Activated CD4-positive, alpha-beta T cell treated with anti-CD3 and anti-CD28 coated beads for 24 hours (primary cell): ENCODE measurements around the gene IGSF8.

Source experiments
- DNase-seq, 2 donors: peaks; one replicate each; pipeline ENCODE4 v3.0.0-alpha.2; 2020; ENCODE audit warnings: low read depth in 2 of 2

IGSF8 gene, protein sequence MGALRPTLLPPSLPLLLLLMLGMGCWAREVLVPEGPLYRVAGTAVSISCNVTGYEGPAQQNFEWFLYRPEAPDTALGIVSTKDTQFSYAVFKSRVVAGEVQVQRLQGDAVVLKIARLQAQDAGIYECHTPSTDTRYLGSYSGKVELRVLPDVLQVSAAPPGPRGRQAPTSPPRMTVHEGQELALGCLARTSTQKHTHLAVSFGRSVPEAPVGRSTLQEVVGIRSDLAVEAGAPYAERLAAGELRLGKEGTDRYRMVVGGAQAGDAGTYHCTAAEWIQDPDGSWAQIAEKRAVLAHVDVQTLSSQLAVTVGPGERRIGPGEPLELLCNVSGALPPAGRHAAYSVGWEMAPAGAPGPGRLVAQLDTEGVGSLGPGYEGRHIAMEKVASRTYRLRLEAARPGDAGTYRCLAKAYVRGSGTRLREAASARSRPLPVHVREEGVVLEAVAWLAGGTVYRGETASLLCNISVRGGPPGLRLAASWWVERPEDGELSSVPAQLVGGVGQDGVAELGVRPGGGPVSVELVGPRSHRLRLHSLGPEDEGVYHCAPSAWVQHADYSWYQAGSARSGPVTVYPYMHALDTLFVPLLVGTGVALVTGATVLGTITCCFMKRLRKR

DNA sequence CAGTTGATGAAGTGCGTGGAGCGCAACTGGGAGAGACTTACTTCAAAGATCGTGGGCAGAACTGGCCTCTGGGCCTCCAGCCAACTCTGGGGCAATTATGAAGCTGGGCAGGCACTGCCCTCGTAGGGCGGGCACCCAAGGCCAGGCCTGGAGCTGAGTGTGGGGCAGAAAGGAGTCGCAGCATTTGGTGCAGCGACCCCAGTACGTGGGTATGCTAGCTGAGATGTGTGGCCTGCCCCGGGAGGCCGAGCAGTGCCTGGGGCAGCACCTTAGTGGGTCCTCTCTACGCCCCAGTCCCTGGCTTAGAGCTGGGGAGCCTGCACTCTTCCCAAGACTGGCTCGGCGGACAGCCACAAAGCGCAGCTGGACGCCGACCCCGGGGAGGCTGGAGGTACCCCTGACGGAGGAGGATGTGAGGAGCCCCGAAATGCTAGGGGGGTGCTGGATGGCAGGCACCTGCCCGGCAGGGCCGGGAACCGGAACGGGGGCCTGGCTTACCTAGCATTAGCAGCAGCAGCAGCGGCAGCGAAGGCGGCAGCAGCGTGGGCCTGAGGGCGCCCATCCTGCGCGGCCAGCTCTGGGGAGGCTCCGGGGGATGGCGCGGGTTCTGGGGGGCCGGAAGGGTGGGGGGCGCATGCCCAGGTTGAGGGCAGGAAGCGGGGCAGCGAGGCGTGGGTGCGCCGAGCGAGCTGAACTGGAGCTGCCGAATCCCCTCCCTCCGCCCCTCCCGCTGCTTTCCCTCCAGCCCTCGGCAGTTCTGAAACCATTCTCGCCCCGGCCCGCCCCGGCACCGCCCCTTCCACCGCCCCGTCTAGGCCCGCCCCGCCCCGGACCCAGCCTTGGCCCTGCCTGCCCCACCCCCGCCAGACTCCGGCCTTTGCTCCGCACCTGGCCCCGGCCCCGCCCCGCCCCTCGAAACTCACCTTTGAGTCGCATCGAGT is at the start of gene IGSF8:
TSS of gene IGSF8 (minus strand) at position 709 of the 941 bp plus-strand sequence. CDS start at position 562, 147 bp downstream.
- peak; percentile 88 to 91 for DNase-seq

DNA sequence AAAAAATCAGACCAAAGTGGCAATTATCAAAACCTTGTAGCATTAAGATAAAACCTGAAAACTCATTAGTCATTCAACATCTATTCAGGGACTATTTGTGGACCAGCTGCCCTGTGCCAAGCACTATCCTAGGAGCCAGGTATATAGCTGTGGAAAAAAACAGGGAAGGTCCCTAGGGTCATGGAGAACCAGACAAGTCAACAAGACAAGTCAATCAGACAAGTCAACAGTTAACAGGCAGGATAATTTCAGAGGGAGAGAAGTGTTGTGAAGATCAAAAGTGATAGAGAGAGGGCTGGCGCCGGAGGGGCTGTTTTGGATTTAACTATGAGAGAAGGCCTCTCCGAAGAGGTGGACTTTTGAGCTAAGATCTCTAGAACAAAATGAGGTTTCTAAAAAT is 49.7 kb upstream of the IGSF8 start:
- no peak for DNase-seq

DNA sequence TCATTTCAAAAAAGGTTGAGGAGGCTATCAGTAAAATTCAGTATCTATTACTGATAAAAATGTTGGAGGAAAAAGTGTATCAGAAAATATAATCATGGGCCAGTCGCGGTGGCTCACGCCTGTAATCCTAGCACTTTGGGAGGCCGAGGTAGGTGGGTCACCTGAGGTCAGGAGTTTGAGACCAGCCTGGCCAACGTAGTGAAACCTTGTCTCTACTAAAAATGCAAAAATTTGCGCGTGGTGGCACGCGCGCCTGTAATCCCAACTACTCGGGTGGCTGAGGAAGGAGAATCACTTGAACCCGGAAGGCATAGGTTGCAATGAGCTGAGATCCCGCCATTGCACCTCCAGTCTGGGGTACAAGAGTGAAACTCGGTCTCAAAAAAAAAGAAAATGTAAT is 47.7 kb upstream of the IGSF8 start:
- DNase-seq: no peak

DNA sequence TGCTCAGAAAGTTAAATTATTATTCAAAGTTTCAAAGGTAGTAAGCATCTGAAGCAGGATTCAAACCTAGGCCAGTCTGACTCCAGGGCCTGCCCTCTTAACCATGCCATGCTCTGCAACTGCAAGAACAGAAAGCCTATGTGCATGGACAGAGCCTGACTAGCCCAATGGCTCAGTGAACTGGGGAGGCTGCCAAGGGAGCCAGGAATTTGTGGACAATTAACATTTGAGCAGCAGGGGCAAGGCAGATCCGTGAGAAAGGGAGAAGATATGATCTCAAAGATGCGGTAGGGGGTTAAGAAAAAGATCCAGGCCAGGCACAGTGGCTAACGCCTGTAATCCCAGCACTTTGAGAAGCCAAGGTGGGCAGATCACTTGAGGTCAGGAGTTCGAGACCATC is 46.5 kb upstream of the IGSF8 start:
- no peak for DNase-seq

DNA sequence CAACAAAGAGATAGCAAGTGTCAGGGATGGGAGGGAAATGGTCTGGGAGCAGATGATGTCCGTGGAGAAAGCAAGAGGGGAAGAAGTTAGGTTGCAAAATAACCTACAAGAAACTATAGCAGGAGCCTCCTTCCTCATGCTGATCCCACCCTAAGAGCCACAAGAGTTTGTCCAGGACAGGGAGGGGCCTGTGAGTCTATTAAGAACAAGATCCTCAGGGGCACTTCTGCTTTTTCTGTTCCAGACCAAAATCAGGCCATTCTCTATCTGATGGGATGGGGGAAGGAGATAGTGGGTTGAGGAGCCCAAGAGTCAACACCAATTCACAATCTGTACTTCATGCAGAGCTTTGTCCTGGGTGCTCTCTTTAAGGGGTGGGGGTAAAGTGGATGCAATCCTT is 45.3 kb upstream of the IGSF8 start:
- no peak for DNase-seq

DNA sequence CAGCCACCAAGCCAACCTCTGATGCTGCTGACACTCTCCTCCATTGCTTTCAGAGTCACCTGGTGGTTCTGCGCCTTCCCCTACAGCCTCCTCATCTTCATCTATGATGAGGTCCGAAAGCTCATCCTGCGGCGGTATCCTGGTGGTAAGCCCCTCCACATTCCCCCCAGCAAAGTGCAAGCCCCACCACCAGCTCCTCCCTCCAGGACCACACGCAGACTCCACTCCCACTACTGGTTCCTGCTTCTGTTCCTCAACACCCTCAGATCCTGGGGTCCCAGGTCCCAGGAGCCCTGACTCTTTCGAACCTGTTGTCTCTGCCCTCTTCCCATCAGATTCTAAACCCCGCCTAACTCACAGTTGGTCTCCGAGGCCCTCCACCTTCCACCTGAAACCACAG is 41.4 kb upstream of the IGSF8 start:
- no peak for DNase-seq

DNA sequence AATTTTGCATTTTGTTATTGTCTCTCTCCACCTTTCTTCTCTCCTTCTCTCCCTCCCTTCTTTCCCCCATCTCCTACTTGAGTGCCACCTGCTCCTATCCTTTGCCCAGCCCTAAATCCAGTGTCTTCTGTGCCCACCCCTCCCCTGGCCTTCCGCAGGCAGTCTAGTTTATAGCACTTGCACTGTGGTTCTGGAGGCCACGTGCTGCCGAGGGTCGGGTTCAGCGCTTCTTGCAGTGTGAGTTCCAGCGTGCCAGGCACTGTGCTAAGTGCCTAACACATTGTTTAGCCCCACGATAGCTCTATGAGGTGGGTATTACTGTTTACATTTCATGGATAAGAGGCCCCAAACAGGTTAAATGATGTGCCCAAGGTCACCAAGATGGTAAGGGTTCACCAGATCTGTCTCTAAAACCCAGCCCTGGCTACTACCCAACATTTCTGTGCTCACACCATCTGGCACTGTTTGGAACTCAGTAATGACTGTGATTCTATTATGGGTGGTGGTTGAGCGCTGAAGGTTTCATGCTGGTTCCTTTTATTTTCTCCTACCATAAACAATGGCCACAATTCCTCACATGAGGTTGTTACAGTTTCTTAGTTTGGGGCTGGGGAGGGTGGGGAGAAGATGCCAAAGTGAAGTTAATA is 38.9 kb upstream of the IGSF8 start:
- DNase-seq: no peak

DNA sequence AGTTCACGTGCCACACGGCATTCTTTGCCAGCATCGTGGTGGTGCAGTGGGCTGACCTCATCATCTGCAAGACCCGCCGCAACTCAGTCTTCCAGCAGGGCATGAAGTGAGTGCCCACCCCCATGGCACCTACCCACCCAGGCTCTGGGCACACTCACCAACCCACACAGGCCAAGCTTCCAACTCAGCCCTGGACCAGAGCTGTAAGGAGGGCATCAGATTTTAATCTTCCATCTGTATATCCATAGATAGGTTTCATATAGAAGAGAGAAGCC is 38.4 kb upstream of the IGSF8 start:
- no peak for DNase-seq

DNA sequence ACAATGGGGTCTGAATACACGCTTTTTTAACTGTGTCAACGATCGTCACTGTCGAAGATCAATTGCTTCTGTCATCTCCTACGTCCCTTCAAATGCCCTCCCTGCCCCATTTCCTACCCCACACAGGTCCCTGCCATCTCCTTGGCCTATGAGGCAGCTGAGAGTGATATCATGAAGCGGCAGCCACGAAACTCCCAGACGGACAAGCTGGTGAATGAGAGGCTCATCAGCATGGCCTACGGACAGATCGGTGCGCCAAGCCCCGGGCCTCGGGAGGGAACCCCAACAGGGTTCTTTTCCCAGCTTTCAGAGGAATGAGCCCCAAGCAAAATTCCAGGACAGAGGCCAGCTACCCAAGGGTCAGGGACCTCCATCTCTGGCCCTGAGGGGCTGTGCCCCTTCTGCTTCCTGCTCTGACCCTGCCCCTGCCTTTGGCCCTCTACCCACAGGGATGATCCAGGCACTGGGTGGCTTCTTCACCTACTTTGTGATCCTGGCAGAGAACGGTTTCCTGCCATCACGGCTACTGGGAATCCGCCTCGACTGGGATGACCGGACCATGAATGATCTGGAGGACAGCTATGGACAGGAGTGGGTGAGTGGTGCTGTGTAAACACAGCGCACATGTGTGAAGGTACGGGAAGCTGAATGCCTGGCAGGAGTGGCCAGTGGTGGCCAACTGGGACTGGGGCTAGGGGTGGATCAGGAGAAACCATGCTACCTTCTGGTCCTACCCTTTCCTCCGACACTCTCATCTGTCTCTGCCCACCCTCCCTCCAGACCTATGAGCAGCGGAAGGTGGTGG is 37.9 kb upstream of the IGSF8 start:
- DNase-seq: no peak

DNA sequence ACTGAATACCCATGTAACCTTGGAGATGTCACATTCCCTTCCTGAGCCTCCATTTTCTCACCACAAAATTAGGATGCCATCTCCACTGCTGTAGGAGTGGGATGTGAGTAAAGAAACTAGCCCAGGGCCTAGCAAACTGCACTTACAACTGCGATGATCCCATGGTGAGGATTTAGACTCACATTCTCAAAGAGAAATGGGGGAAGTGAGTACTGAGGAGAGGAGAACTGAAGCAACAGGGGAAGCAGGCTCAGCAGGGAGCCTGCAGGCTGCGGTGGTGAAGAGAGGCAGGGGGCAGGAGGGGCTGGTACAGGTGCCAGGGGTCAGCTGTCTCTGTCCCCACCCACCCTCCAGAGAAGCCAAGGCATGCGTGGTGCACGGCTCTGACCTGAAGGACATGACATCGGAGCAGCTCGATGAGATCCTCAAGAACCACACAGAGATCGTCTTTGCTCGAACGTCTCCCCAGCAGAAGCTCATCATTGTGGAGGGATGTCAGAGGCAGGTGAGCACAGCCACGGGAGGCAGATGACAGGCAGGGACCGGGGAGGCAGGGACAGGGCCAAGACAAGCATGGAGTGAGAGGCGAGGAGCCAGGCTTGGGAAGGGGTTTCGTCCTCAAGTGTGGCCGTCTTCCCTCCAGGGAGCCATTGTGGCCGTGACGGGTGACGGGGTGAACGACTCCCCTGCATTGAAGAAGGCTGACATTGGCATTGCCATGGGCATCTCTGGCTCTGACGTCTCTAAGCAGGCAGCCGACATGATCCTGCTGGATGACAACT is 36.6 kb upstream of the IGSF8 start:
- no peak for DNase-seq

DNA sequence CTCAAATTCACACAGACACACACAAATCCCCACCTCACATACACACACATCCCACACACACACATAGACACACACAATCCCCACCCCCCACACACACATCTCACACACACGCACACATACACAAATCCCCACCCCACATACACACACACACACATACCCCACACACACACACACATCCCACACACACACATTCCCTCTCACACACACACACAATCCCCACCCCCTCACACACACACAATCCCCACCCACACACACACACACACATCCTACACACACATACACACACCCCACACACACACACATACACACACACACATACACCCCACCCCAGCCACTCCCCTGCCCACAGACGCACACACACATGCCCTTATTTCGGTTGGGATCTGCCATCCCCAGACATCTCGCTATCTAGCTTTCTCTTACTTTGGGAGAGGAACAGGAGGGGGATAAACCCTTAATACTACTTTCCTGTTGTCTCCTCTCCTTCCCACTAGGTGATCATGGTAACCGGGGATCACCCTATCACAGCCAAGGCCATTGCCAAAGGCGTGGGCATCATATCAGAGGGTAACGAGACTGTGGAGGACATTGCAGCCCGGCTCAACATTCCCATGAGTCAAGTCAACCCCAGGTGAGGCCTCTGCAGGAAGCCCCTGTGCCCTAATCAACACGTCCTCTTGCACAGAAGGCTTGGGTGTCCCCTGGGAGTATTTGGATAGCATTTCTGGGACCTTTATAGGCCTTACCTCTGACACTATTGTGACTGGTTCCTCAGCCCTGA is 35.8 kb upstream of the IGSF8 start:
- DNase-seq: no peak

DNA sequence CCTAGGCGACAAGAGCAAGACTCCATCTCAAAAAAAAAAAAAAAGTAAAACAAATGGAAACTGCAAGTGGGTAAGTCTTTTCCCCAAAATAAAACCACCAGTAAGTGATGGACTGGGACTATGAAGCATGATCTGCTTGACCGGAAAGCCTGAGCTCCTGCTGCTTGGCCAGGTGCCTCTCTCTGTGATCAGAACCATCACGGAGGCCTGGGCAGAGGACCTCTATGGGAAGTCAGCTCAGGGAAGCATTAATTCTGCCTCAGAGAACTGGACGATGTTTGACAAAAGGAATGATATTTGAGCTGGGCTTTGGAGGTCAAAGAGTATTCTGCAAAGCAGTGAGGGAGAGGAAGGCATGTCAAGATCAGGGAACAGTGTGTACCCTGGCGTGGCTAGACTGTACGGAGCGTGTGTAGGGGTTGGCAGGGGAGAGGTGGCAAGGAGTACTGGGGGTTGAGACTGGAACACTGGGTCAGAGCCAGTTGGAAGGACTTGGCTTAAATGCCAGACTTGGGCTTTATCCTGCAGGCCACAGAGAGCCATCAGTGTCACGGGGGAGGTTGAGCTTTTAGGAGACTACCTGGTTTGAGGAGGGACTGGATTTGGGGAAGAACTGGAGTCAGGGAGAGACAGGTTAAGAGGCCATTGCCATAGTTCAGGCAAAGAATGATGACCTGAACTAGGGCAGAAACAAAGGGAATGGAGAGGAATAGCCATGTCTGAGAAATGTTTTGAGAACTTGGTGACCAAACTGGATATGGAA is 33.6 kb upstream of the IGSF8 start:
- DNase-seq: no peak

DNA sequence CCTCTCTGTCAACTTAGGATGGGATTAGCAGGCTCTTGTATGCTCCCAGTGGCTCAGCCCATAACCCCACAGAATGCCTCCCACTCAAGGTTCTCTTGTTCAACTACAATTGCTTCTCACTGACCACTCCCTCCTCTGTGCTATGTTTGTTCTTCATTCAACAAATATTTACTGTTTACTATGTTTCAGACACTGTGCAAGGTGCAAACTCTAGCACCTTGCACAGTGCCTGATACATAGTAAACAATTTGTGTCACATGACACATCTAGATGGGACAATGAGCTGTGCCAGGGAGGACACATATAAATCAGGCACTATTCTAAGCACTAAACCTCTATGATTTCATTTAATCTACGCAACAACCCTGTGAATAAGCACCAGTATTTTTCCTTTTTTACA is 32.5 kb upstream of the IGSF8 start:
- no peak for DNase-seq

DNA sequence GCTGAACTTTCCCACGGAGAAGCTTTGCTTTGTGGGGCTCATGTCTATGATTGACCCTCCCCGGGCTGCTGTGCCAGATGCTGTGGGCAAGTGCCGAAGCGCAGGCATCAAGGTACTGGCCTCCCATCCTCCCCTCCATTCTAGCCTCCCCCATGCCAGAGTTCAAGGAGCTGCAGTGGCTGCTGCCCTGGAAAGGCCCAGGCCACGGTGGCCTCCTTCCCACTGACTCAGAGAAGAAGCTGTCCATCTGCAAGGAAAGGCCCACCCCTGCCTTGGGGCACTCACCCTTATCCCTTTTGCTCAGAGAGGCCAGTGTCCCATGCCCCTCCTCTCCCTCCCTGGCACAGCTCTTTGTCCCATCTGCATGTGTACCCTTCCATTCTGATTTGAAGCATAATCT is 32.1 kb upstream of the IGSF8 start:
- no peak for DNase-seq

DNA sequence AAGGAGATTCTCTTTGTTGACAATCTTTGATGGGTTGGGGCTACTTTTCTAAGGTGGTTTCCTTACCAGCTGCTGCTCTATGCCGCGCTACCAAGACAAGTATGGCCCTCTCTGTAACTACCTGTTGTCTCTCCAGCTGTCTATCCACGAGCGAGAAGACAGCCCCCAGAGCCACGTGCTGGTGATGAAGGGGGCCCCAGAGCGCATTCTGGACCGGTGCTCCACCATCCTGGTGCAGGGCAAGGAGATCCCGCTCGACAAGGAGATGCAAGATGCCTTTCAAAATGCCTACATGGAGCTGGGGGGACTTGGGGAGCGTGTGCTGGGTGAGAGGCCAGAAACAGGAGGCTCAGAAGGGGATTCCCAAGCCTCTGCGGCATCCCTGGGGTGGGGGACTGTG is 31.5 kb upstream of the IGSF8 start:
- DNase-seq: no peak

DNA sequence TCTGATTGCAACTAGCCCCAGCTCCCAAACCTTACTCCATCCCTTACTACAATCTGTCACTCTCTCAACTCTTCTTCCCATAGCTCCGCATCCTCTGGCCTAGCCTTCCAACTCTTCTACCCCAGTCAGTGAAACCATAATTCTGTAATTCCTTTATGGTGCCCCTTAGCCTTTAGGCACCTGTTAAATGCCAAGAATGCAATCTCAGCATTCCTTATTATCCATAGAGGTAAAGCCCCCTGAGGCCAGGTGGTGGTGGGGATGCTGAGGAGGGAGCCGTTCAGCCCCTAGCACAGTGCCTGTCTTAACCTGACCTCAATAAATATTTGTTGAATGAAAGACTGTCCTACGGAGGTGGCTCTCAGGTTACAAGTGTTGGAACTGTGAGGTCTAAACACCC is 31.1 kb upstream of the IGSF8 start:
- no peak for DNase-seq

DNA sequence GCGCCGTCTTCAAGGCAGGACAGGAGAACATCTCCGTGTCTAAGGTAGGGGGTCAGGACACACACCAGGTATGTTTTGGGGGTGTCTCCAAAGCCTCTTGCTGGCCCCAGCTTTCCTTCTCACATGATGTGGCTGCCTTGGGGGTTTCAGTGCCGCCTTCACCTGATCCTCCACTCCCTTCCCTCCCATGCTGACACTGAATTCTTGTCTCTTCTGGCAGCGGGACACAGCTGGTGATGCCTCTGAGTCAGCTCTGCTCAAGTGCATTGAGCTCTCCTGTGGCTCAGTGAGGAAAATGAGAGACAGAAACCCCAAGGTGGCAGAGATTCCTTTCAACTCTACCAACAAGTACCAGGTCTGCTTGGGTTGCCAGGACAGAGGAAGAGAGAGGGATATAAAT is 30.6 kb upstream of the IGSF8 start:
- no peak for DNase-seq

DNA sequence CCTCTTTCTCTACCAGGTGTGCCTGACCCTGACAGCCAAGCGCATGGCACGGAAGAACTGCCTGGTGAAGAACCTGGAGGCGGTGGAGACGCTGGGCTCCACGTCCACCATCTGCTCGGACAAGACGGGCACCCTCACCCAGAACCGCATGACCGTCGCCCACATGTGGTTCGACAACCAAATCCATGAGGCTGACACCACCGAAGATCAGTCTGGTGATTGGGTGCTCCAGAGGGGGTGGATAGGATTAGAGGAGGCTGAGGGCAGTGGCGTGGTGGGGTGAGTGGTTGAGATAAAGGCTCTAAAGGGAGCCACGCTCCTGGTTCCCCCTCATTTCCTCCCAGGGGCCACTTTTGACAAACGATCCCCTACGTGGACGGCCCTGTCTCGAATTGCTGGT is 30.2 kb upstream of the IGSF8 start:
- no peak for DNase-seq
